Activated naive CD4-positive, alpha-beta T cell treated with anti-CD3 and anti-CD28 coated beads, Interleukin-2, amount 50 U/mL, for 24 hours (primary cell): ENCODE results near the gene STARD10.
"Not testable (repeated sequence)": the region's sequence is repeated elsewhere in the genome, so short reads cannot be mapped to it uniquely, and the experiment has no call there.

Experiments
- H3K27ac Mint-ChIP-seq: one replicate; pipeline ENCODE4 v1.8.0; 2021; ENCODE audit warnings: mild to moderate bottlenecking, mixed read lengths
- H3K27me3 Mint-ChIP-seq: one replicate; pipeline ENCODE4 v1.8.0; 2021; ENCODE audit warnings: mixed read lengths
- H3K36me3 Mint-ChIP-seq: one replicate; pipeline ENCODE4 v1.8.0; 2021; ENCODE audit warnings: mixed read lengths
- H3K4me1 Mint-ChIP-seq: one replicate; pipeline ENCODE4 v1.8.0; 2021; ENCODE audit warnings: mixed read lengths
- H3K4me3 Mint-ChIP-seq: one replicate; pipeline ENCODE4 v1.8.0; 2021; ENCODE audit warnings: mild to moderate bottlenecking, mixed read lengths
- H3K9me3 Mint-ChIP-seq: one replicate; pipeline ENCODE4 v1.8.0; 2021; ENCODE audit warnings: mixed read lengths

The STARD10 gene

GRCh38 chr11:72798361-72798760, 4.5 kb upstream of the STARD10 start:
- H3K36me3 Mint-ChIP-seq = no peaks in the 10 kb centered on the region
- H3K4me3 Mint-ChIP-seq = no peak overlapping the region
- peaks cover 16% of the 10 kb centered on the region for H3K4me1 Mint-ChIP-seq
- H3K9me3 Mint-ChIP-seq = no peaks in the 10 kb centered on the region
- H3K27ac Mint-ChIP-seq = no peak overlapping the region
- H3K27me3 Mint-ChIP-seq = no peaks in the 10 kb centered on the region

- H3K27ac Mint-ChIP-seq = peak overlapping the region; percentile 100
- no peaks in the 10 kb centered on the region for H3K36me3 Mint-ChIP-seq
- H3K4me3 Mint-ChIP-seq = peak overlapping the region; percentile 92
- no peaks in the 10 kb centered on the region for H3K9me3 Mint-ChIP-seq
- peaks cover 34% of the 10 kb centered on the region for H3K4me1 Mint-ChIP-seq
- H3K27me3 Mint-ChIP-seq = no peaks in the 10 kb centered on the region
Observed at GRCh38 chr11:72793076-72793424, 797 bp downstream of the STARD10 start.

GRCh38 chr11:72792437-72793021, 1.3 kb downstream of the STARD10 start:
- Mint-ChIP-seq H3K27ac (peak overlapping the region; percentile 48), H3K27me3 (no peaks in the 10 kb centered on the region), H3K9me3 (no peaks in the 10 kb centered on the region), H3K36me3 (no peaks in the 10 kb centered on the region), H3K4me1 (peaks cover 38% of the 10 kb centered on the region), H3K4me3 (peak overlapping the region; percentile 92)

- not testable (repeated sequence) for H3K36me3 Mint-ChIP-seq, H3K27ac Mint-ChIP-seq, H3K27me3 Mint-ChIP-seq, H3K9me3 Mint-ChIP-seq, H3K4me3 Mint-ChIP-seq
- H3K4me1 Mint-ChIP-seq = peaks cover 38% of the 10 kb centered on the region
Observed at GRCh38 chr11:72791228-72791627, 2.6 kb downstream of the STARD10 start.

GRCh38 chr11:72789493-72790131, 4.2 kb downstream of the STARD10 start:
- peak overlapping the region; percentile 12 for H3K27ac Mint-ChIP-seq

GRCh38 chr11:72788241-72788640, 5.6 kb downstream of the STARD10 start:
- Mint-ChIP-seq H3K27me3 (no peaks in the 10 kb centered on the region), H3K4me3 (no peak overlapping the region), H3K27ac (no peak overlapping the region)

More at GRCh38 chr11:72789493-72790131, 4.2 kb downstream of the STARD10 start:
- H3K36me3 Mint-ChIP-seq = no peaks in the 10 kb centered on the region
- H3K27me3 Mint-ChIP-seq = no peaks in the 10 kb centered on the region
- H3K9me3 Mint-ChIP-seq = no peaks in the 10 kb centered on the region
- H3K4me1 Mint-ChIP-seq = peaks cover 34% of the 10 kb centered on the region
- no peak overlapping the region for H3K4me3 Mint-ChIP-seq

GRCh38 chr11:72787216-72788104, 6.4 kb downstream of the STARD10 start:
- Mint-ChIP-seq H3K27ac (no peak overlapping the region), H3K27me3 (no peaks in the 10 kb centered on the region), H3K4me1 (peaks cover 16% of the 10 kb centered on the region), H3K9me3 (no peaks in the 10 kb centered on the region), H3K36me3 (no peaks in the 10 kb centered on the region), H3K4me3 (no peak overlapping the region)

More at GRCh38 chr11:72788241-72788640, 5.6 kb downstream of the STARD10 start:
- Mint-ChIP-seq H3K9me3 (no peaks in the 10 kb centered on the region), H3K4me1 (peaks cover 20% of the 10 kb centered on the region), H3K36me3 (no peaks in the 10 kb centered on the region)

- no peaks in the 10 kb centered on the region for H3K36me3 Mint-ChIP-seq
- H3K27me3 Mint-ChIP-seq = no peaks in the 10 kb centered on the region
- no peak overlapping the region for H3K27ac Mint-ChIP-seq
- H3K4me1 Mint-ChIP-seq = peaks cover 20% of the 10 kb centered on the region
- no peaks in the 10 kb centered on the region for H3K9me3 Mint-ChIP-seq
- no peak overlapping the region for H3K4me3 Mint-ChIP-seq
Observed at GRCh38 chr11:72786305-72787215, 7.3 kb downstream of the STARD10 start.

GRCh38 chr11:72784662-72785061, 9.2 kb downstream of the STARD10 start:
- peaks cover 20% of the 10 kb centered on the region for H3K4me1 Mint-ChIP-seq
- no peaks in the 10 kb centered on the region for H3K27me3 Mint-ChIP-seq
- H3K4me3 Mint-ChIP-seq = no peak overlapping the region
- H3K9me3 Mint-ChIP-seq = no peaks in the 10 kb centered on the region
- no peaks in the 10 kb centered on the region for H3K36me3 Mint-ChIP-seq
- H3K27ac Mint-ChIP-seq = no peak overlapping the region

GRCh38 chr11:72783144-72783905, 10.5 kb downstream of the STARD10 start:
- no peak overlapping the region for H3K27ac Mint-ChIP-seq
- no peaks in the 10 kb centered on the region for H3K36me3 Mint-ChIP-seq
- no peaks in the 10 kb centered on the region for H3K9me3 Mint-ChIP-seq
- H3K27me3 Mint-ChIP-seq = no peaks in the 10 kb centered on the region
- peaks cover 26% of the 10 kb centered on the region for H3K4me1 Mint-ChIP-seq
- no peak overlapping the region for H3K4me3 Mint-ChIP-seq

GRCh38 chr11:72782081-72782920, 11.5 kb downstream of the STARD10 start:
- Mint-ChIP-seq H3K4me1 (peaks cover 23% of the 10 kb centered on the region), H3K9me3 (no peaks in the 10 kb centered on the region), H3K27me3 (no peaks in the 10 kb centered on the region), H3K27ac (peak overlapping the region; percentile 38), H3K4me3 (peak overlapping the region; percentile 85), H3K36me3 (no peaks in the 10 kb centered on the region)

GRCh38 chr11:72781313-72782080, 12.3 kb downstream of the STARD10 start:
- H3K27ac Mint-ChIP-seq = peak overlapping the region; percentile 38
- peaks cover 23% of the 10 kb centered on the region for H3K4me1 Mint-ChIP-seq
- no peaks in the 10 kb centered on the region for H3K9me3 Mint-ChIP-seq
- no peaks in the 10 kb centered on the region for H3K27me3 Mint-ChIP-seq
- no peaks in the 10 kb centered on the region for H3K36me3 Mint-ChIP-seq
- H3K4me3 Mint-ChIP-seq = peak overlapping the region; percentile 85

- Mint-ChIP-seq H3K36me3 (no peaks in the 10 kb centered on the region), H3K4me3 (peak overlapping the region; percentile 42), H3K27me3 (no peaks in the 10 kb centered on the region), H3K4me1 (peaks cover 25% of the 10 kb centered on the region), H3K9me3 (no peaks in the 10 kb centered on the region), H3K27ac (no peak overlapping the region)
Observed at GRCh38 chr11:72781063-72781312, 12.9 kb downstream of the STARD10 start.
